Measurements from ENCODE around the gene CYGB.

Gene CYGB

GRCh38 chr17:76546556-76547182 lies 9.2 kb upstream of the CYGB start:
- Histone ChIP-seq H3K4me3 (ENCODE audit: low read depth, low read length) (no peak overlapping the region), H3K36me3 (ENCODE audit: control insufficient read depth in 2 of 2, insufficient read depth in 1 of 2, low read length in 2 of 2) (peaks cover 0 to 9% of the 10 kb centered on the region in 2 experiments; a peak in 2 of 3 replicates), H3K27ac (ENCODE audit: extremely low read depth, low read depth, low read length) (no peak overlapping the region), H3K9me3 (ENCODE audit: control insufficient read depth, insufficient read depth, low read depth, low read length) (no peaks in the 10 kb centered on the region), H3K4me1 (ENCODE audit: control insufficient read depth, insufficient read depth, low read length) (peaks cover 21% of the 10 kb centered on the region)
- TF ChIP-seq ZNF423 (tag by site-specific recombination; IDR thresholded peaks at IDR 0.05) (no peak), ZNF843 (tag by site-specific recombination; IDR thresholded peaks at IDR 0.05) (no peak), BCL11A (tag by site-specific recombination; IDR thresholded peaks at IDR 0.05; ENCODE audit: low read depth) (no peak), ZNF449 (tag by site-specific recombination; IDR thresholded peaks at IDR 0.05) (peak; percentile 78), ZNF214 (tag by site-specific recombination; IDR thresholded peaks at IDR 0.05; ENCODE audit: borderline replicate concordance) (no peak), ZBTB17 (tag by site-specific recombination; IDR thresholded peaks at IDR 0.05) (no peak), ZBTB20 (tag by site-specific recombination; IDR thresholded peaks at IDR 0.05) (peak; percentile 16; the same call in 1 of the 2 replicates), ZNF157 (tag by site-specific recombination; IDR thresholded peaks at IDR 0.05) (no peak), HIC1 (tag by site-specific recombination; IDR thresholded peaks at IDR 0.05) (no peak), OSR2 (tag by site-specific recombination; IDR thresholded peaks at IDR 0.05) (peak; percentile 13; the same call in 1 of the 2 replicates), ZNF610 (tag by site-specific recombination; IDR thresholded peaks at IDR 0.05; ENCODE audit: borderline replicate concordance) (no peak), ZNF426 (tag by site-specific recombination; IDR thresholded peaks at IDR 0.05) (no peak), SP2 (tag by site-specific recombination; IDR thresholded peaks at IDR 0.05) (no peak), GLI2 (tag by site-specific recombination; IDR thresholded peaks at IDR 0.05; ENCODE audit: borderline replicate concordance, low read depth) (no peak), ZBTB7A (tag by site-specific recombination; IDR thresholded peaks at IDR 0.05; ENCODE audit: low read depth) (no peak), ZSCAN4 (tag by site-specific recombination; IDR thresholded peaks at IDR 0.05) (0 out of 2 replicates have a peak, but pooled peaks have one; percentile 4)
- POLR2A ChIA-PET: interaction anchor here (0.9 to 2.7 kb wide), 3 partner anchors 11 to 15 kb away, joined by 3 to 15 read pairs (median 4); no protein-coding TSS in a partner anchor
- CTCF ChIA-PET: interaction anchor here (0.6 to 4.5 kb wide), 41 partner anchors 10 to 532 kb away, joined by 3 to 87 read pairs (median 4); partner anchors contain the start of gene AANAT

- Histone ChIP-seq H3K4me1 (ENCODE audit: control insufficient read depth, insufficient read depth, low read length) (peaks cover 18% of the 10 kb centered on the region), H3K27ac (ENCODE audit: extremely low read depth, low read depth, low read length) (no peak overlapping the region), H3K4me3 (ENCODE audit: low read depth, low read length) (no peak overlapping the region), H3K36me3 (ENCODE audit: control insufficient read depth in 2 of 2, insufficient read depth in 1 of 2, low read length in 2 of 2) (peaks cover 0 to 9% of the 10 kb centered on the region in 2 experiments; a peak in 2 of 3 replicates), H3K9me3 (ENCODE audit: control insufficient read depth, insufficient read depth, low read depth, low read length) (no peaks in the 10 kb centered on the region)
- ChIA-PET CTCF (interaction anchor here (0.5 to 4.5 kb wide), 28 partner anchors 10 to 264 kb away, joined by 3 to 87 read pairs (median 6); partner anchors contain the start of gene AANAT), POLR2A (interaction anchor here (0.9 to 2.7 kb wide), 3 partner anchors 11 to 16 kb away, joined by 3 to 15 read pairs (median 4); no protein-coding TSS in a partner anchor)
- TF ChIP-seq GLIS1 (tag by site-specific recombination; IDR thresholded peaks at IDR 0.05) (peak; percentile 75; the same call in 1 of the 2 replicates), REST (tag by site-specific recombination; IDR thresholded peaks at IDR 0.05) (peak; percentile 61), ZBTB8A (tag by site-specific recombination; IDR thresholded peaks at IDR 0.05) (0 out of 2 replicates have a peak, but pooled peaks have one; percentile 35), KLF7 (tag by site-specific recombination; IDR thresholded peaks at IDR 0.05; ENCODE audit: borderline replicate concordance) (no peak), ZNF423 (tag by site-specific recombination; IDR thresholded peaks at IDR 0.05) (peak; percentile 93), ZIC2 (tag by site-specific recombination; IDR thresholded peaks at IDR 0.05) (peak; percentile 82), YY2 (tag by site-specific recombination; IDR thresholded peaks at IDR 0.05) (no peak), ZBTB20 (tag by site-specific recombination; IDR thresholded peaks at IDR 0.05) (0 out of 2 replicates have a peak, but pooled peaks have one; percentile 5), ZSCAN30 (tag by site-specific recombination; IDR thresholded peaks at IDR 0.05) (no peak), ZNF140 (tag by site-specific recombination; IDR thresholded peaks at IDR 0.05) (no peak), TCF7L2 (IDR thresholded peaks at IDR 0.05; ENCODE audit: borderline replicate concordance, low read depth, low read length) (no peak)
These were observed 8.5 kb upstream of the CYGB start for GRCh38 chr17:76545918-76546555.
